ENCODE results near the gene PFN1.

PFN1 gene

GRCh38 chr17:4895657-4896331, 52.5 kb downstream of the PFN1 start:
- no peak for DNase-seq

All from effector CD4-positive, alpha-beta T cell (primary cell).